Stimulated activated CD8-positive, alpha-beta memory T cell treated with anti-CD3 and anti-CD28 coated beads, Interleukin-4, amount 100 ng/mL, for 48 hours (primary cell): Measurements from ENCODE around the gene ULK4.
"Not testable (repeated sequence)": the region's sequence is repeated elsewhere in the genome, so short reads cannot be mapped to it uniquely, and the experiment has no call there.

Experiments
- DNase-seq: peaks from one replicate; pipeline ENCODE4 v3.0.0-alpha.2; 2020

Gene ULK4

DNA sequence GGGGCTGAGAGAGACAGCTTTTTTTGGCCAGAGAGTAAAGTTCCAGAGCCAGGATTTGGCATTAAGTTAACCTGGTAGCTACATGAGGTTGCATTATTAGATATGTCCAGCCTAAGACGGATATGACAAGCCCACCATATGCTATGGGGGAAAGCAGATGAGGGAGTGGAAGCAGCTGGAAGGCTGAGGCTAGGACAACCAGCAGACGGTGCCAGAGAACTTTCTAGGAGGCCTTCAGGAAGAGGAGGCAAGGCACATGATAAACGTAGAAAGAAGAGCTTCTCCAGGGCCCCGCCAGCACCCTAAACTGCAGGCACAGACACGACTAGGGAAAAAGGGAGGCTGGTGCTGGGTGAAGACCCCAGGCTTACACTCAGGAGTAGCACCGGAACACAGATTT lies 675.6 kb downstream of the ULK4 start:
- no peak for DNase-seq

DNA sequence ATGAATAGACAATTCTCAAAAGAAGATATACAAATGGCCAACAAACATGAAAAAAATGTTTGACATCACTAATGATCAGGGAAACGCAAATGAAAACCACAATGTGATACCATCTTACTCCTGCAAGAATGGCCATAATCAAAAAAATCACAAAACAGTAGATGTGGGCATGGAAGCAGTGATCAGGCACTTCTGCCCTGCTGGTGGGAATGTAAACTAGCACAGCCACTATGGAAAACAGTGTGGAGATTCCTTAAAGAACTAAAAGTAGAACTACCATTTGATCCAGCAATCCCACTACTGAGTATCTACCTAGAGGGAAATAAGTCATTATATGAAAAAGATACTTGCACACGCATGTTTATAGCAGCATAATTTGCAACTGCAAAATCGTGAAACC lies 677.0 kb downstream of the ULK4 start:
- DNase-seq: not testable (repeated sequence)

DNA sequence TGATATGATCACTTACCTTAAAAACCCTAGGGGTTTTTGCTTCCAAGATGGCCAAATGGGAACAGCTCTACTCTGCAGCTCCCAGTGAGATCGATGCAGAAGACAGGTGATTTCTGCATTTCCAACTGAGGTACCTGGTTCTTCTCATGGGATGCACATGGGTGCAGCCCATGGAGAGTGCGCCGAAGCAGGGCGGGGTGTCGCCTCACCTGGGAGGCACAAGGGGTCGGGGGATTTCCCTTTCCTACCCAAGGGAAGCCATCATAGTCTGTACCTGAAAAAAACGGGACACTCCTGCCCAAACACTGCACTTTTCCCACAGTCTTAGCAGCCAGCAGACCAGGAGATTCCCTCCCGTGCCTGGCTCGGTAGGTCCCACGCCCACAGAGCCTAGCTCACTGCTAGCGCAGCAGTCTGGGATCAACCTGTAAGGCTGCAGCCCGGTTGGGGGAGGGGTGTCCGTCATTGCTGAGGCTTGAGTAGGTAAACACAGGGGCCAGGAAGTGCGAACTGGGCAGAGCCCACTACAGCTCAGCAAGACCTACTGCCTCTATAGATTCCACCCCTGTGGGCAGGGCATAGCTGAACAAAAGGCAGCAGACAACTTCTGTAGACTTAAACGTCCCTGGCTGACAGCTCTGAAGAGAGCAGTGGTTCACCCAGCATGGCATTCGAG lies 684.0 kb downstream of the ULK4 start:
- DNase-seq: no peak

DNA sequence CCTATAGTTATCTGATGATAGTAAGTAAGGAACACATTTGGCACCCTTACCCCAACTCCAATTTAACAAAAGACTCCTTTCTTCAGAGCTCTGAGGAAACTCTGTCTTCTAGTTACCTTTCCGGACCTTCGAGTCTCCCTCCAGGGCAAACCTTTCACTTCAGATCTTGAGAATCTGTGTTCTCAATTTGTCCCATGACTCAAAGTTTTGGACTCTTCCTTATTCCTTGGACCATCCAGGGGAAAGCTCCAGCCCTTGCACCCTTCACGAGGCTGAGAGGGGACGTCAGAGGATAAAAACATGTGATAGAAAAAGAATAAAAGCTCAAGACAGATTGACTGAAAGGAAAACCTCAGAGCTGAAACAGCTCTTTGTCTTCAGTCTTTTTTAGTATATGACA lies 685.7 kb downstream of the ULK4 start:
- no peak for DNase-seq

DNA sequence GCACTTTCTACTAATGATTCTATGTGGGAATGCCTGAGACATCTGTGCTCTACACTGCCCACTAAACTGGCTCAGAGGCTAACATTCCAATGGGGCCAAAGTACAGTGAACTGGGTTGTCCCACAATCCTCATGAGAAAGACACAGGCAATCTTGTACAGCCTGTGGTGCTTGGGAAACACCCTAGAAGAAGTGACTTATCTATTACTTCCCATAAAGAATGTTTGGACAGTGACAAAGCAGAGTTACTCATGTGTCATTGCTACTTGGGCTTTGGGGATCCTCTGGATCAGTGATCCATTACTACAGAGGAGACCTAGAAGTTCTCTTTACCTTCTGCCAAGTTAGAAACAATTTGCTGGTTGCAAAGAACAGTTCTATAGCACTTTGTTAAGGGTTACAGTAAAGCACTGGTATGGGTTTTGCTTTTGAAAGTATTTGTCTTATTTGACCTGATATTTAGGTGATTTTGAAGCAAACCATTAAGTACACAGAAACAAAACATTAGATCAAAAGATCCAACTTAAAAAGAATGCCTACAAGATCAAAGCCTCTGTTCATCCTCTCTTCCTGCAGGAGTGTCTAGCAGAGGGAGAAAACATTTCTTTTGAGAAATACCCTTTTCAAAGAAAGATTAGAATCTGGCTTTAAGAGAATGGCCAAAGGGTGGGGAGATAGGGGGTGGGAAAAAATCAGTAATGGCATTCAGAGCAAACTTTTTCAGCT lies 686.8 kb downstream of the ULK4 start:
- no peak for DNase-seq

DNA sequence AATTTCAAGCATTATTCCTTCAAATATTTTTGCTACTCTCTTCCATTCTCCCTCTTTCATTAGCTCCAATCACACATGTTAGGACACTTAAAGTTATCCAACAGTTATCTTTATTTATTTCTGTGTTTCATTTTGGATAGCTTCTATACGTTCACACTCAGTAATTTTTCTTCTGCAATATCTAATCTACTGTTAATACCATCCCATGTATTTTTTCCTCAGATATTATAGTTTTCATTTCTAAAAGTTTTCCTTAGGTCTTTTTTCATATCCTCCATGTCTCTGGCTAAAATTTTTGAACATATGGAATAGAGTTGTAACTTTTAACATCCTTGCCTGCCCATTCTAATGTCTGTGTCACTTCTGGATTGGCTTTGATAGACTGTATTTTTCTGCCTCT lies 689.2 kb downstream of the ULK4 start:
- no peak for DNase-seq

DNA sequence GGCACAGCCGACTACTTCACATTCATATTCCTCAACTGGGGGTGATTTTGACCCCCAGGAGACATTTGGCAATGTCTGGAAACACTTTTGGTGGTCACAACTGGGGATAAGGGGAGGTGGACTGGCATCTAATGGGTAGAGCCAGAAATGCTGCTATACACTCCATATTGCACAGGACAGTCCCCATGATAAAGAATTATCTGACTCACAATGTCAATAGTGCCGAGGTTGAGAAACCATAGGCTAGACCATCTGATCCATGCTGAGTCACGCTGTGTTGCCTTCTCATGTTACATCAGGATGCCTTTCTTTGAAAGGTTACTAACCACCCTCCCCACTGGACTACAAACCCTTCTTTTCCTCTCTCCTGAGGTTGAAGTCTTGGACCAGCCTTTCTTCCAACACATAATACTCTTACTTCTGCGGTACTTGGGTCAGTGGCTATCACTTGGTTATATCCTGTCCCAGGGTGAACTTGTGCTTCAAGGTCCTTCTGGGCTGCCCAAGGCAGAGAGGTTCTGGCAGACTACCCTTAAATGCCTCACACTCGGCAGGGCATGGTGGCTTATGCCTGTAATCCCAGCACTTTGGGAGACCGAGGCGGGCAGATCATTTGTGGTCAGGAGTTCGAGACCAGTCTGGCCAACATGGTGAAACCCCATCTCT lies 693.8 kb downstream of the ULK4 start:
- DNase-seq: no peak

DNA sequence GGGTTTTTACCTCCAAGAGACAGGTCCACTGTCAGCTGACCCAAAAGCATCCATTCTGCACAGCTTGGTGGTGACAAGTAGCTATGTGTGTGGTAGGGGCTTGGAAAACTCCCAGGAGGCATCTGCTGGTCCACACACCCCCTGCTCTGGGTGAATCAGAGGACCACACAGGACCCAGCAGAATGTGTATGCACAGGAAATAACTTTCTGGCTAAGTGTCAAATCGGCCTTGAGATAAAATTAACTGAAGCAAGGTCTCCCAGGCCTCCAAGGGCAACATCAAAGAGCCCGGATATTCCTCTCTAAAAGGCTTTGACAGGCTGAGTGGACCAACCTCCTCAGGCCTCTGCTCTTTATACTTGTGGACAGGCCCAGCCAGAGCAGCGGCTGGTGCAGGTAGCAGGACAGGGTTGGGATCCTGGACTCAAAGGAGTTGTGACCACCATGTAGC lies 696.1 kb downstream of the ULK4 start:
- DNase-seq: no peak

DNA sequence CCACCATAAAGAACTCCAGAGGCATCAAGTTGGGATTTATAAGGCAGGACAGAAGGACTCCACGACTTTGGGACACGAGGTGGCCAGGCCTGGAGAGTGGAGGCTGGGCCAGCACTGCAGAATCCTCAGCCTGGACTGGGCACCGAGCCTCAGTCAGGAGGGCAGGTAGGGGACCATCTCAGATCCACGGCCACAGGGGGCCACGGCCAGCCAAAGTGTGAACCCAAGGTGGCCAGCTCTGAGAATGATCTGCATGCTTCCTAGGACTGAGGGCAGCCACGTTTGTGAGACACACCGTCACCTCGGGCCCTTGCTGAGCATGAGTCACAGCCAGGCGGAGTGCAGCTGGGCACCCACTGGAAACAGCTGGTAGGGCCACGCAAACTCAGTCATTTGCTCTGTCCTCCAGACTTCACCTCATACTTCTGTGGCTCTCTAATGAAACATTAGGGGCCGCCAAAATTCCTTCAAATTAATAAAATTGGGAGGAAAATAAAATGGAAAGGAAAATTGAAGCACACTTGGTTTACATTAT lies 696.8 kb downstream of the ULK4 start:
- DNase-seq: no peak

DNA sequence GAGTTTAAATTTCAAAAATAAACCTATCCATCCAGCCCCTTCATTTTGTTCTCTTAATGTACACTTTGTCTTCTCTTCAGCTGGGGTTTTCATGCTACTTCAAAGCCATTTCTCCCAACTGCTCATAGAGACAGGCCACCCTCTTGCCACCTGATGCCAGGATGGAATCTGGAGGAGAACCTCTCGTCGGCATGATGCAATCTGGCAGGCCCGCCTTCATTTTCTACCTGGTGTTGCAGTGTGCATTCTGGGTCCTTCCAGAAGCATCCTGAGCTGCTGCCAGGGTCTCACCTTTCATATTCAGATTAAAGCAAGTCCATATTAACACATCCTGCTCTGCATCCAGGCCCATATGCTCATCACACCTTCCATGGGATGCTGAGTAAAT lies 701.8 kb downstream of the ULK4 start:
- DNase-seq: no peak

DNA sequence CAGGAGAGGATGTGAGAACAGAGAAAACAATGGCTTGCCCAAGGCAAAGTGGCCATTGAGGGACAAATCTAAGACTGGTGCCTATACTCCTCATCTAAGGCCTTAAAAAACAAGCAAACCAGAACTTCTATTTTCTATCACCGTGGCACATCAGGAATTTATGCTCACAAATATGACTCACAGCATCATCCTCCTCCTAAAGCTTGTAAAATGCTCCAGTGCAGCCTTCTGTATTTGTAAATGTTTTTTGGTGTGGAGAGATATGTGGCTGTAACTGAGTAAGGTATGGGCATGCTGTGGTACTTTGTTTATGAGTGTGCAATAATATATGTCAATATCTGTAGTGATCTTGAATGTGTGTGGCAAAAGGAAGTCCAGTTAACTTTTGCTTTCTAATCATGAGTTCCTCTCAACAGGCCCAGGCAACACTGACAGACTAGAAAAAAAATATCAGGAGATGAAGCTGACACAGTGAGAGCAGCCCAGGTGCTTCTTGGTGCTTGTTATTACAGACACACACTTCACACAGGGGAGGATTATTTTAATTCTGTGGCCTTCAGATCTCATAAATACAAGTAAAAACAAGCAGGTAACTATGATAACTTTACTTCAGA lies 702.3 kb downstream of the ULK4 start:
- DNase-seq: no peak

DNA sequence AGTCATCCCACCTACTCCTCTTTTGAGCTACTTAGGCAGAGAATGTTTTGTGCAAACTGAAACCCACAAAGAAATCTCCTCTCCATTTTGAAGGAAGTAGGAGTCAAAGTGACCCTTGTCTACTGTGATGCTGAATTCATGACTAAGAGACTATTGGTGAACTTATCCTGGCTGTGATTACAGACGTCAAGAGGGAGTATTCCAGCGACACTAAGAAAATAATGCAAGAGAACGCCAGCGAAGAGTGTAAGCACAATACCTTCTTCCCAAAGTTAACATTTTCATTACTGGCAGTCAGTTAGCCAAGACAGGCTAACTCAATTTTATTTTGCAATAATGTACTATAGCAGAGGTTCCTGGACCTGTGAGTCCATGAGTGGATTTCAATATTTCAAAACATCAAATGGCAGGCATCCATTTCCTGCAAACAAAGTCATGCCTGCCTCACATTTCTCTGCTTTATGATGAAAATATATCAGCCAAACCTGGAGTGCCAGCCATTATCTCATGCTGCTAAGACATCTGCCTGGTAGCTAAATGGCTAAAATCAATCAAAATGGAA lies 703.6 kb downstream of the ULK4 start:
- DNase-seq: no peak

DNA sequence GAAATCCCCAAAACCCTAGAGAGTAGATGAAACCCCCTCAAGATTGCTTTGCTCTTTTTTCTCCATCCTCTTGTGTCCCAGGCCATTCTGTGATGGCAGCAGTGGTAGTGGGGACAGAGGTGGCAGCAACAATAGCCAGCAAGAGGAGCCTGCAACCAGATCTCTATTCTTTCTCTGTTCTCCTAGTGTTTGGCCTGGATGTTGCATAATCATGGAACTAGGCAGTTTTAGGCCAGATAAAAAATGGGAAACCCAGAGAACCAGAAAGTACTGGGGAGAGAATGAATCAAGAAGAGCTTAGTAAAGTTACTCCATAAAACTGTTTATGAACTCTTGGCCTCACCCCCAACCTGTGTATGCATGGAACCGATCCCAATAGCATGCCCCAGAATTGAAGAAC lies 710.3 kb downstream of the ULK4 start:
- no peak for DNase-seq

DNA sequence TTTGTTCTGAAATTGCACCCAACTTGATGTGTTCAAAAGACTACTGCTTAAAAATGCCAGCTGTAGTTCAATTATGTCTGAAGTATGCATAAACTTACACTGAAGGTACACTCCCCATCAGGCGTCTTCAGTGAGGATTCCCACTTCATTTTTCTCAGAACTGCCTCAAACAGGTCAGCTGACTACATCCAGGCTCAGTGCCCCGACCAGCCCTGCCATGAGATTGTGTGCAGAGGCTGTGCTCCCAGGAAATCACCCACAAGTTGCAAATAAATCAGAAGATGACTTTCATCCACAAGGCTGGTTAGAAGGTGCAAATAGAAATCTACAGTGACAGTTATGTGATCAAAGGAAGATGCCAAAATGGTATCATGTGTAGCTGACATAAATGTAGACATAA lies 711.1 kb downstream of the ULK4 start:
- no peak for DNase-seq

DNA sequence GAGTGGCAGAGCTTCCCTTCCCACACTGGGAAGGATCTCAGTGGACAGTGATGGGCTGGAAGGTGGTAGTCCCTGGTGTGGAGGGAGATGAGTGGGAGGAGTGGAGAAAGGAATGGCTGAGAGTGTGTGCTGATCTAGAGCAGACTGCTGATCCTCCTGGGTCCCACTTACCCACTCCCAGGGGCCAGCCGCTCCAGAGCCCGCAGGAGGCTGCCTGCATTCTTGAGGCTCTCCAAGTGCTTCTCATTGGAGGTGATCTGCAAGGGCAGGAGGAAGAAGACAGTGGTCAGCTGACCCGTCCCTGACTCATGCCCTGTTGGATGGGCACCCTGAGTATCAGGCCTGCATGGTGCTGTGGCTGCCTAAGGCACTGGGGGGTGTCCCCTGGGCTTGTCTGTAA lies 712.6 kb downstream of the ULK4 start:
- DNase-seq: no peak

DNA sequence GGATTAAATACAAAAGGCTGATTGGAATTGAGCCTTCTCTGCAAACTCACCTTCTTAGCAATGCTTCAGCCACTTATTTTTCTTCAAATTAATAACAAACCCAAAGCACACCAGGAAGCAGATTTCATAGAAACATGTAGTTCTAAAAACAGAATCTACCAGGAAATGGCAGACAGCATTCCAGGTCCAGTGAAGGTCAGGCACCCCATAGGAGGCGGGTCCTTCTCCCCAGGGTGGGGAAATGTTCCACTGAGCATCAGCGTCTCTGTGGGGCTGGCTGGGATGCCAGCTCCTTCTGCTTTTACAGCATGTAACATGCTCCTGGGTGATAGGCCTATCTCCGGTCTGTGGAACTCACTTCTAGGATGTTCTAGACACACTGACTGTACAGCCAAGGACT lies 713.4 kb downstream of the ULK4 start:
- DNase-seq: no peak

DNA sequence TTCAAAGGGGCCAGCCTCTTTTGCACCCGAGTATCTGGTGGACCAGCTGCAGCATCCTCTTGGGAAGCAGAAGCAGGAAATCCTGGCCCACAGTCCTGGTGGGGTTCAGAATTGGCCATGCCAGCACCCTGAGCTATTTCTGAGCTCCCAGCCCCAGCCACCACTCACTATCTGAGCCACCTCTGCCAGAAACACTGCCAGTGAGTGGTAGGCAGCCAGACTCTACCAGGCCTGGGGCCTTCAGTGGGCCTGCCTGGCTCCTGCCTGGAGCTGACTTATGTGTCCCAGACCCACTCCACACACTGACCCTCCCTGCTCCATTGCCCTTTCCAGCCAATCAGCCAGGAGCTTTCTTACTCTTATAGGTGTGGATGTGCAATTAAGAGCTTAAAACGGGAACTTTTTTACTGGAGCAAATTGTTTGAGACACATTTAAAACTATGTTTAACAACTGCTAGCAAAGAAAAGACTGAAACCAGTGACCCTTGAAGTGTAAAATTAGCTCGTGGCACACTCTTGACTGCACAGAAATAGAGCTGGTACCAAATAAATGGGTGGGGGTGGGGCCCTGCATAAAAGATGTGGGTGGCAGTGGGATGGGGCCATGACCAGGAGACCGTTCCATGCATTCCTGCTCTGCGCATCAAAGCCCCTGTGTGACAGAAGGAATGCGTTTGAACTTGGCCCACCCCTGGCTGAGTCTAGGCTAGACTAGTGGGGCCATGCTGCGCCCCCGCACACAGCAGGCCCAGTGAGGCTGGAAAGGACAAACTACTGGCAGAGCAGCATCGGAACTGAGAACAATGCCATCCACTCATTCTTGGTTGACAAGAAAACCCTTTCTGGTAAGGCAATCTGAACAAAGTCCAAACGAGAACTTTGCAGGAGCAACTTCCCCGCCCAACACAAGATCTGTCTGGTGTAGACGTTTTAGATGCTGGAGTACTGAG lies 714.6 kb downstream of the ULK4 start:
- DNase-seq: no peak

DNA sequence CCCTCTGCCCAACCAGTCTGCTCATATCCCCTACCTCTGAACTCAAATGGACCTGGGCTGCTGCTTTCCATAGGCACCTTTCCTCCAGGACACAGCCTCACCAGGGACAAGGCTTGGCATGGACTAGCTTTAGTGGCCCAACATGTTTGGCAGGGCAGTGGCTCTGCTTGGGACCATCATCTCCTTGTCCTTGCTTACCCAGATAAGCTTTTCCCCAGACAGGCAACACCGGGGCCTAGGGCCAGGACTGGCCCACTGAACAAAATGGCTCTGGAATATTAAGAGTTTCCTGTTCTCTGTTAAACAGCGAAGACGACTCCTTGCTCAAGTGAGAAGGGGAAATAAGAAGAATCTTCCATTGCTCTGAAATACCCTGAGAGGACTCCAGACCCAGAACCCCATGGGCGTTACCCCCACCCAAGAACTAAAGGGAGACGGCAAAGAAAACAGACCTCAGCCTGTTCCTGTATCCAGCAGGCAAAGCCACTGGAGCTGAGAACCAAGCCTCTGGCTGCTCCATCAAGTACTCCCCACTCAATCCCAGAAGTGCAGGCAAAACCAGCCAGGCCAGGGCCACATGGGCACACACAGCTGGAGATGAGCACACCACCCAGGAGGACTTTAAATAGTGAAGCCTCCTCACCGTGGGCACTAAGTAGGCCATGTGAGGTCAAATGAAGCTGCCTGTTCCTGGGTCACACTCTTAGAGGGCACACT lies 717.1 kb downstream of the ULK4 start:
- no peak for DNase-seq

DNA sequence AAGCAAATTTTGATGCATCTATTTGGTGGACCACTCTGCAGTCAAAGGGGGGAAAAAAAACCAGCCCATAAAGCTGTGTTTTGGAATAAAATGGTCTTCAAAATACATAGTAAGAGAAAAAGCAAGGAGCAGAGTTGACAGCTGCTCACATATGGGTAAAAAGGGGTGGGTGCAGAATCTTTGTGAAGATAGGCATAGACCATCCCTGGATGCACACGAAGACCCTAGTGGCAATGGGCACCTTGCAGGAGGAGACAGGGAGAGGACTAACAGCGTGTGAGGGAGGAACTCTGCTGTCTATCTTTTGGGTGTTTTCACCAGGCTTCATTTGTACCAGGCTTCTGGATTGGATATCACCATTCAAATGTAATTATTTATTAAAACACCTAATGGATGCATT lies 718.7 kb downstream of the ULK4 start:
- no peak for DNase-seq

DNA sequence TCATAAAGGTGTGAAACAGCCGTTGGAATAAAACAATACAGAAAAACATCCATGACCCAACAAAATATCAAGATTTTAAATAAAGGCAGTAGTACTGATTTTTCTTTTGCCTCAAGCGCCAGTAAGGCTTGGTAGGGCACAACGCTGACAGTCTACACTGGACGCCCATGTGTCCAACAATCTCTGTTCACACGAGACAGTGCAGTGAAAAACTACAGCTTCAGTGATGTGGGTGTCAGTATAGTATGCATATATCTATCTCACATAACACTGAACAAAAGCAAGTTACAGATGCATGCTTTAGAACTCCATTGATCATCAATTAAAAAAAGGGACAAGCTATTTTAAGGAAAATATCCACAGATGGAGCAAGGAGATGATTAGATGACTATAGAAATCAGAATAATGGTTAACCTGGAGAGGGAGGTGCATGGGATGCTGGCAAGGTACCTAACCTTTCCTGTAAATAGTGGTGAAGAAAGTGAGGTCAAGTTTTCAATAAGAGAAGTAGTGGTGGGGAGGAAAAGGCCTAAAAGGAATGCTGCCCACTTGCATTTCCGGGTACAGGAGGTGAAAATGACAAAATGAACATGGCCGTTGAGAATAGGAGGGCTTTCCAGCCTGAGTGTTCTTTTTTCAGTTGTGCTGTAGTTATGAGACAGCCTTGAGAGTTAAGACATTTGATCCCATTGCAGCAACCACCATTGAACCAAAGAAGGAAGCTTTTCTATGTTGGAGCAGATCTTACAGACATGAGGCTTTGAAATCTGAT lies 719.9 kb downstream of the ULK4 start:
- DNase-seq: no peak

DNA sequence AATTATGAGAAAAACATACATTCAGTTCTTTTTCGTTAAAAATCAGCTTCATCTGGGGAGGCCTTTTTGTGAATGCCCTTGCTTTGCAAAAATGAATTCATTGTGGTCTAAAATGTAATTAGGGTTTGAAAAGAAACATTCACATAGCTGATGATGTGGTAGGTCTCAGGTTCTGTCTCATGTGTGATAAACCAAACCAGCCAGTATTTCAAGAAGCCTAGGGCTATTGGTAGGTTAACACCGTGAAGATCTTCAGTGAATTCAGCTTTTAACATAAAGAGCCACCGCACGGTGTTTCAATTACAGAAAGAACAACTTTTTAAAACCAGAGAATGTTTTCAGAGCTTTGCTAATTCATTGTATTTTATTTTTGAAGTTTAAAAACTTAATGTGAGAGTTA lies 720.7 kb downstream of the ULK4 start:
- DNase-seq: no peak
